ENCODE measurements around the gene ARHGAP32.
"Not testable (repeated sequence)": the region's sequence is repeated elsewhere in the genome, so short reads cannot be mapped to it uniquely, and the experiment has no call there.

ARHGAP32 gene

DNA sequence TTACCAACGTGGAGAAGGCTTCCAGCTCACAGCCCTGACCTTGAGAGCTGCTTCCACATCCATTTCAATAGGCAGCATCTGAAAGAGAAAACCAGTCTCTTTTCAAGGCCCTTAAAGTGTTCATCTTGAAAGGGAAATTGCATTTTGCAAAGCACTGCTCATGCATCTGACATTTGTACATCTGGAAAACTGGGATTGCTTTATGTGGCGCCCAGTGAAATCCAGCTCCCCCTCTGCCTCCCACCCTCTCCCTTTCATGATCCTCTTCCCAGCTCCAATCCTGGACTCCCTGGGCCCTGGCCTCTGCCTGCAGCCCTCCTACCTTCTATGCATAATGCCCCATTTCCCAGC is 266.9 kb downstream of the ARHGAP32 start:
- no peak for DNase-seq (ENCODE audit: low spot score)
- in situ Hi-C loops (cut with MboI; ENCODE audit: low pct_unique_long_range_greater_than_20kb, low sequenced_read_pairs, unreplicated experiment), result no loop called here
- no peak for TF ChIP-seq CTCF (IDR thresholded peaks at IDR 0.05; ENCODE audit: extremely low read depth, insufficient read depth, missing control alignments)

DNA sequence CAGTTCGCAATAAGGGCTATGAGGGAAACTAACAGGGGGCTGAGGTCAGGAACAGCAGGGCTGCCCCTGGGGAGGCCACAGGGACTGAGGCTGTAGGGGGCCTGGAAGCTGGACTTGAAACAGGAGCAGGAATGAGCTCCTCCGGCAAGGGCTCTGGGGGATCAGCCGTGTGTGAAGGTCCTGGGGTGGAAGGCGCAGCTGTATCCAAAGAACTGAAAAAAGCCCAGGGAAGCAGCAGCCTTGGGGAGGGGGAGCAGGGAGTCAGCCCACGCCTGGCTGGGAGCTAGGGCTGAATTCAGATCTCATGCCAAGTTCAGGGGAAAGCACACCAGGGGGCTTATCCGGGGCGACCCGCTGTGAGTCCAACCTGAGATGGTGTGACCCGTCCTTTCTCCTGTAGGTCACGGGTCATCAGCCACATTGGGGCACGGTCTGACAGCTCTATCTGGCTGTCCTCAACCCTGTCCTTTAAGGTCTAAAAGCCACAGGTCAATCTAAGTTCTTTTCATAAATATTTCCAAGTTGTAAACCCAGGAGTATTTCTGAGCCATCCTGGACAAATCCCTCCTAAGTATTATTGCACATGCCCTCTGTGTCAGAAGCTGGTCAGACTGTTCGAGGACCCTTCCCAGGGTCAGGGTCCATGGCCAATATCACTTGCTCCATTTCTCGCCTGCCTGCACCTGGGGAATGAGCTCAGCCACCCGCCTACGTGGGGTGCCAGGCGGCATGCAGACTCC is 267.4 kb downstream of the ARHGAP32 start:
- TF ChIP-seq CTCF (IDR thresholded peaks at IDR 0.05; ENCODE audit: extremely low read depth, insufficient read depth, missing control alignments), result no peak
- in situ Hi-C loops (cut with MboI; ENCODE audit: low pct_unique_long_range_greater_than_20kb, low sequenced_read_pairs, unreplicated experiment), result no loop called here
- DNase-seq (ENCODE audit: low spot score), result no peak

DNA sequence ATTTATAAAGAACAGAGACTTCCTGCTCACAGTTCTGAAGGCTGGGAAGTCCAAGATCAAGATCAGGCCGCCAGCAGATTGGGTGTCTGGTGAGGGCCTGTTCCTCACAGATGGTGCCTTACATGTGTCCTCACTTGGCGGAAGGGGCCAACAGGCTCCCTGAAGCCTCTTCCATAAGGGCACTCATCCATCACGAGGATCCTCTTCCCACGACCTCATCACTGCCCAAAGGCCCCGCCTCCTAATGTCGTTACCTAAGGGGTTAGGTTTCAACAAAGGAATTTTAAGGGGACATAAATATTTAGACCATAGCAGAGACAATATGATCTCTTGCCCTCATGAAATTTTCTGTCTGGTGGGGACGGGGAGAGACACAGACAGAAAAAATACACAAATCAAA is 268.0 kb downstream of the ARHGAP32 start:
- no peak for DNase-seq (ENCODE audit: low spot score)
- in situ Hi-C loops (cut with MboI; ENCODE audit: low pct_unique_long_range_greater_than_20kb, low sequenced_read_pairs, unreplicated experiment), result no loop called here
- TF ChIP-seq CTCF (IDR thresholded peaks at IDR 0.05; ENCODE audit: extremely low read depth, insufficient read depth, missing control alignments), result no peak

DNA sequence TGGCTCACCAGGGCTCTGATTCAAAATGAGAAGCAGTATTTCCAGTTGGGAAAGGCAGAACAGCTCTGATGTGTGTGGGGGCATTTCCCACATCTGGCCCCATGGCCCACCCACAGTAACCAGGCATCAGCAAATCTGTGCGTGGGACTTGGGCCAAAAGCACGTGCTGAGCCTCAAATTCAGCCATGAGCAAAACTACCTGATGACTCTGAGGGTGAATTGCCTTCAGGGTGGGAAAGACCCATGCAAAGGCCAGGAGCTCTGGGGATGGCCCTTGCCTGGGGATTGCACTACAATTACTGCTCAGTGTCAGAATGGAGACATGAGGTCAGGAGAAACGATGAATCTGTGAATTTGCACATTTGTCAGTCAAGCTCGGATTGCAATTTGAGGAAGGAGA is 270.3 kb downstream of the ARHGAP32 start:
- DNase-seq (ENCODE audit: low spot score), result no peak
- in situ Hi-C loops (cut with MboI; ENCODE audit: low pct_unique_long_range_greater_than_20kb, low sequenced_read_pairs, unreplicated experiment), result no loop called here
- TF ChIP-seq CTCF (IDR thresholded peaks at IDR 0.05; ENCODE audit: extremely low read depth, insufficient read depth, missing control alignments), result no peak

GRCh38 chr11:128920666-128921065 is 271.5 kb downstream of the ARHGAP32 start:
- in situ Hi-C loops (cut with MboI; ENCODE audit: low pct_unique_long_range_greater_than_20kb, low sequenced_read_pairs, unreplicated experiment), result no loop called here
- no peak for DNase-seq (ENCODE audit: low spot score)
- TF ChIP-seq CTCF (IDR thresholded peaks at IDR 0.05; ENCODE audit: extremely low read depth, insufficient read depth, missing control alignments), result no peak

DNA sequence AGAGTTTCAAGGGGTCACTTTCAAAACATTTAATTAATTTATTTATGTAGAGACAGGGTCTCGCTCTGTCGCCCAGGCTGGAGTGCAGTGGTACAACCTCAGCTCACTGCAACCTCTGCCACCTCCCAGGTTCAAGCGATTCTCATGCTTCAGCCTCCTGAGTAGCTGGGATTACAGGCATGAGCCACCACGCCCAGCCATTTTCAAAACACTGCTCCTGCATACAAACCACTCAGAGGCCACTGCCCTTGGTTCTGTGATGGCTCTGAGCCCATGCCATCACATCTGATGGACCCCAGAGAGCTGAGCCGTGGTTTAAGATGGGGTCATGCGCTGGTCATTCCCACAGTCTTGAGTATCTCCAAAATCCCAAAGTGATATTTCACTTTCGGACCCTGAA is 272.5 kb downstream of the ARHGAP32 start:
- DNase-seq (ENCODE audit: low spot score); in situ Hi-C loops (cut with MboI; ENCODE audit: low pct_unique_long_range_greater_than_20kb, low sequenced_read_pairs, unreplicated experiment): not testable (repeated sequence)

GRCh38 chr11:128919216-128919615 is 272.9 kb downstream of the ARHGAP32 start:
- no peak for DNase-seq (ENCODE audit: low spot score)
- in situ Hi-C loops (cut with MboI; ENCODE audit: low pct_unique_long_range_greater_than_20kb, low sequenced_read_pairs, unreplicated experiment), result no loop called here
- no peak for TF ChIP-seq CTCF (IDR thresholded peaks at IDR 0.05; ENCODE audit: extremely low read depth, insufficient read depth, missing control alignments)
